GM19455 (cell line): Measurements from ENCODE around the gene NELFE.
"Not testable (repeated sequence)": the region's sequence is repeated elsewhere in the genome, so short reads cannot be mapped to it uniquely, and the experiment has no call there.

Experiments
- ATAC-seq: cut with Tn5 transposase; IDR thresholded peaks from one replicate; pipeline ENCODE4 v1.9.1; 2021; ENCODE audit not compliant: unreplicated experiment

Gene NELFE

GRCh38 chr6:31949926-31950548 lies 8.7 kb downstream of the NELFE start:
- ATAC-seq, result no peak

- no peak for ATAC-seq
These were observed 9.9 kb downstream of the NELFE start for GRCh38 chr6:31948753-31949413.

GRCh38 chr6:31948306-31948705 lies 10.5 kb downstream of the NELFE start:
- ATAC-seq, result no peak

GRCh38 chr6:31947864-31948263 lies 10.9 kb downstream of the NELFE start:
- ATAC-seq, result no peak

- ATAC-seq, result no peak
These were observed 11.6 kb downstream of the NELFE start for GRCh38 chr6:31947070-31947675.

- ATAC-seq, result no peak
These were observed 12.3 kb downstream of the NELFE start for GRCh38 chr6:31946370-31946885.

- ATAC-seq, result no peak
These were observed 13.0 kb downstream of the NELFE start, which contains the start of gene CFB for GRCh38 chr6:31945507-31946369. Gene CFB, plus strand, starts transcription at chr6:31946095. Its CDS starts 127 bp downstream, at chr6:31946222.

- no peak for ATAC-seq
These were observed 13.6 kb downstream of the NELFE start for GRCh38 chr6:31945154-31945506.

GRCh38 chr6:31943742-31944141 lies 15.0 kb downstream of the NELFE start:
- ATAC-seq, result no peak

GRCh38 chr6:31940256-31940664 lies 18.5 kb downstream of the NELFE start:
- no peak for ATAC-seq

- ATAC-seq, result no peak
These were observed 22.9 kb downstream of the NELFE start for GRCh38 chr6:31935823-31936222.

- ATAC-seq, result no peak
These were observed 23.8 kb downstream of the NELFE start for GRCh38 chr6:31935021-31935420.

GRCh38 chr6:31933537-31933936 lies 25.2 kb downstream of the NELFE start:
- ATAC-seq, result no peak

GRCh38 chr6:31932137-31932536 lies 26.6 kb downstream of the NELFE start:
- ATAC-seq, result not testable (repeated sequence)

- ATAC-seq, result no peak
These were observed 27.8 kb downstream of the NELFE start for GRCh38 chr6:31930962-31931361.

- no peak for ATAC-seq
These were observed 30.2 kb downstream of the NELFE start for GRCh38 chr6:31928672-31928939.

GRCh38 chr6:31927863-31928671 lies 30.7 kb downstream of the NELFE start:
- no peak for ATAC-seq

- no peak for ATAC-seq
These were observed 31.4 kb downstream of the NELFE start, which contains the start of gene C2 for GRCh38 chr6:31927242-31927862. Gene C2, plus strand, starts transcription at chr6:31927717. Its CDS starts 36 bp downstream, at chr6:31927753.

GRCh38 chr6:31922942-31923341 lies 35.8 kb downstream of the NELFE start:
- no peak for ATAC-seq

- no peak for ATAC-seq
These were observed 38.0 kb downstream of the NELFE start for GRCh38 chr6:31920811-31921210.
